Astrocyte (in vitro differentiated cells and primary cell): ENCODE results near the gene CLEC16A. TPM values are rescaled to one million over a fixed set of nuclear protein-coding genes. Genes with fewer than 3 reads are reported as not detected.

Experiments used
- DNase-seq: peaks from one replicate; pipeline ENCODE4 v3.0.0-alpha.2; 2010; ENCODE audit warnings: low read depth
- FAIRE-seq: peaks from 2 replicates; lab custom pipeline; 2011; peaks lifted over from hg19 to GRCh38; lab: Jason Lieb, UNC
- H2AFZ ChIP-seq: 2 replicates; pipeline ENCODE4 v1.6.0; 2012; ENCODE audit warnings: low read depth, low read length, inconsistent platforms
- H3K27ac ChIP-seq: 2 replicates; pipeline ENCODE4 v1.5.1; 2011; ENCODE audit warnings: low read depth, low read length, inconsistent platforms
- H3K27me3 ChIP-seq: 2 replicates; pipeline ENCODE4 v1.6.0; 2011; ENCODE audit warnings: low read length, inconsistent platforms; ENCODE audit not compliant: insufficient read depth
- H3K36me3 ChIP-seq: 2 replicates; pipeline ENCODE4 v1.5.1; 2011; ENCODE audit warnings: low read length, inconsistent platforms; ENCODE audit not compliant: insufficient read depth
- H3K4me1 ChIP-seq: 2 replicates; pipeline ENCODE4 v1.5.1; 2011; ENCODE audit warnings: low read length, inconsistent platforms; ENCODE audit not compliant: insufficient read depth
- H3K4me2 ChIP-seq: 2 replicates; pipeline ENCODE4 v1.6.0; 2012; ENCODE audit warnings: low read length, inconsistent platforms
- H3K4me3 ChIP-seq: 2 replicates; pipeline ENCODE4 v1.5.1; 2011; ENCODE audit warnings: low read depth, mild to moderate bottlenecking, low read length, inconsistent platforms; ENCODE audit not compliant: insufficient read depth
- H3K79me2 ChIP-seq: 2 replicates; pipeline ENCODE4 v1.6.0; 2012; ENCODE audit warnings: mild to moderate bottlenecking, low read length, inconsistent platforms; ENCODE audit not compliant: insufficient read depth
- H3K9ac ChIP-seq: 2 replicates; pipeline ENCODE4 v1.6.0; 2012; ENCODE audit warnings: mild to moderate bottlenecking, low read length, inconsistent platforms
- H3K9me3 ChIP-seq: 2 replicates; pipeline ENCODE4 v1.5.1; 2012; ENCODE audit warnings: low read depth, mild to moderate bottlenecking, low read length, inconsistent platforms; ENCODE audit not compliant: insufficient read depth
- H4K20me1 ChIP-seq: 2 replicates; pipeline ENCODE4 v1.6.0; 2012; ENCODE audit warnings: low read length, inconsistent platforms; ENCODE audit not compliant: insufficient read depth
- H3K27ac Mint-ChIP-seq: one replicate; pipeline ENCODE4 v1.8.0; 2021; ENCODE audit warnings: mild to moderate bottlenecking, mixed read lengths; ENCODE audit not compliant: unreplicated experiment
- H3K27me3 Mint-ChIP-seq: one replicate; pipeline ENCODE4 v1.8.0; 2021; ENCODE audit warnings: low read depth, mixed read lengths; ENCODE audit not compliant: unreplicated experiment
- H3K36me3 Mint-ChIP-seq: one replicate; pipeline ENCODE4 v1.8.0; 2021; ENCODE audit warnings: low read depth, mixed read lengths; ENCODE audit not compliant: unreplicated experiment
- H3K4me1 Mint-ChIP-seq: one replicate; pipeline ENCODE4 v1.8.0; 2021; ENCODE audit warnings: low read depth, mixed read lengths; ENCODE audit not compliant: unreplicated experiment
- H3K4me3 Mint-ChIP-seq: one replicate; pipeline ENCODE4 v1.8.0; 2021; ENCODE audit warnings: mild to moderate bottlenecking, moderate library complexity, mixed read lengths; ENCODE audit not compliant: unreplicated experiment
- H3K9me3 Mint-ChIP-seq: one replicate; pipeline ENCODE4 v1.8.0; 2021; ENCODE audit warnings: mild to moderate bottlenecking, mixed read lengths; ENCODE audit not compliant: unreplicated experiment
- CTCF ChIP-seq: IDR thresholded peaks from 2 replicates; pipeline ENCODE4 v1.5.1; 2011; ENCODE audit warnings: low read depth, mild to moderate bottlenecking, inconsistent platforms, low read length, moderate library complexity; ENCODE audit not compliant: insufficient read depth
- EZH2 ChIP-seq: IDR thresholded peaks from 2 replicates; pipeline ENCODE4 v1.6.1; 2012; ENCODE audit warnings: mild to moderate bottlenecking, low read length, inconsistent platforms; ENCODE audit not compliant: insufficient read depth
- total RNA-seq: library from RNA; stranded (reverse); gene quantifications from 2 replicates; pipeline ENCODE4 v1.2.1, GENCODE V29; 2021

CLEC16A gene
- total RNA-seq, 1 donor from 2014 or later: 31.7 TPM

GRCh38 chr16:10902999-10903398, 41.4 kb upstream of the CLEC16A start:
- Mint-ChIP-seq H3K9me3 (peaks cover 11% of the 10 kb centered on the region), H3K27me3 (peaks cover 48% of the 10 kb centered on the region), H3K4me1 (no peaks in the 10 kb centered on the region), H3K4me3 (no peak overlapping the region), H3K27ac (no peak overlapping the region), H3K36me3 (no peaks in the 10 kb centered on the region)
- Histone ChIP-seq H3K79me2 (no peaks in the 10 kb centered on the region), H3K4me3 (no peak overlapping the region), H2AFZ (no peak overlapping the region), H3K9me3 (no peaks in the 10 kb centered on the region), H3K27me3 (no peaks in the 10 kb centered on the region), H3K9ac (no peak overlapping the region), H4K20me1 (no peaks in the 10 kb centered on the region), H3K27ac (no peak overlapping the region), H3K36me3 (no peaks in the 10 kb centered on the region), H3K4me2 (no peak overlapping the region), H3K4me1 (no peaks in the 10 kb centered on the region)
- DNase-seq (no peak), FAIRE-seq (no peak)
- TF ChIP-seq CTCF (no peak), EZH2 (no peak)

GRCh38 chr16:10906482-10906881, 37.9 kb upstream of the CLEC16A start:
- Histone ChIP-seq H3K36me3 (no peaks in the 10 kb centered on the region), H3K4me2 (no peak overlapping the region), H3K4me3 (no peak overlapping the region), H3K79me2 (no peaks in the 10 kb centered on the region), H3K4me1 (no peaks in the 10 kb centered on the region), H3K9me3 (no peaks in the 10 kb centered on the region), H3K27ac (no peak overlapping the region), H2AFZ (no peak overlapping the region), H3K27me3 (peaks cover 6% of the 10 kb centered on the region), H4K20me1 (no peaks in the 10 kb centered on the region), H3K9ac (no peak overlapping the region)
- no peaks in the 10 kb centered on the region for H3K4me1 Mint-ChIP-seq
- H3K27ac Mint-ChIP-seq: no peak overlapping the region
- TF ChIP-seq EZH2 (no peak), CTCF (no peak)
- H3K36me3 Mint-ChIP-seq: no peaks in the 10 kb centered on the region
- H3K9me3 Mint-ChIP-seq: peaks cover 11% of the 10 kb centered on the region
- no peak overlapping the region for H3K4me3 Mint-ChIP-seq
- FAIRE-seq: no peak
- H3K27me3 Mint-ChIP-seq: peaks cover 48% of the 10 kb centered on the region
- no peak for DNase-seq

GRCh38 chr16:10906914-10907756, 37.2 kb upstream of the CLEC16A start:
- FAIRE-seq (no peak), DNase-seq (no peak)
- no peak overlapping the region for H3K27ac Mint-ChIP-seq
- Histone ChIP-seq H3K36me3 (no peaks in the 10 kb centered on the region), H3K4me3 (no peak overlapping the region), H2AFZ (no peak overlapping the region), H3K27ac (no peak overlapping the region), H3K4me1 (no peaks in the 10 kb centered on the region), H3K79me2 (no peaks in the 10 kb centered on the region), H4K20me1 (no peaks in the 10 kb centered on the region), H3K9ac (no peak overlapping the region), H3K4me2 (no peak overlapping the region), H3K9me3 (no peaks in the 10 kb centered on the region), H3K27me3 (peaks cover 6% of the 10 kb centered on the region)
- no peak overlapping the region for H3K4me3 Mint-ChIP-seq
- peaks cover 52% of the 10 kb centered on the region for H3K27me3 Mint-ChIP-seq
- peaks cover 8% of the 10 kb centered on the region for H3K9me3 Mint-ChIP-seq
- H3K4me1 Mint-ChIP-seq: no peaks in the 10 kb centered on the region
- H3K36me3 Mint-ChIP-seq: no peaks in the 10 kb centered on the region
- TF ChIP-seq EZH2 (no peak), CTCF (no peak)
